NCI-H446 (cell line): Measurements from ENCODE around the gene TOR4A.
"Not testable (repeated sequence)": the region's sequence is repeated elsewhere in the genome, so short reads cannot be mapped to it uniquely, and the experiment has no call there.

Experiments
- DNase-seq, 2 experiments: peaks; one replicate each; lab custom pipeline; 2025; lab: John Stamatoyannopoulos, UW

The TOR4A gene

GRCh38 chr9:137252555-137253506 lies 24.7 kb upstream of the TOR4A start:
- DNase-seq = no peak

GRCh38 chr9:137253717-137254623 lies 23.6 kb upstream of the TOR4A start:
- DNase-seq = no peak

GRCh38 chr9:137254624-137255447 lies 22.7 kb upstream of the TOR4A start, which contains the start of gene NELFB:
NELFB (plus strand) TSS chr9:137255327.
- peak; percentile 29 to 80 for DNase-seq

GRCh38 chr9:137255448-137256114 lies 21.9 kb upstream of the TOR4A start:
- peak in 1 of 2 experiments; percentile 34 for DNase-seq

GRCh38 chr9:137256362-137256761 lies 21.2 kb upstream of the TOR4A start:
- DNase-seq = no peak

GRCh38 chr9:137256856-137257255 lies 20.7 kb upstream of the TOR4A start:
- no peak for DNase-seq

GRCh38 chr9:137262173-137262908 lies 15.2 kb upstream of the TOR4A start:
- not testable (repeated sequence) for DNase-seq

- DNase-seq = no peak
Observed at GRCh38 chr9:137262909-137263285, 14.6 kb upstream of the TOR4A start.

GRCh38 chr9:137263506-137263905 lies 14.0 kb upstream of the TOR4A start:
- no peak for DNase-seq

- no peak for DNase-seq
Observed at GRCh38 chr9:137264067-137264466, 13.5 kb upstream of the TOR4A start.

GRCh38 chr9:137265496-137266161 lies 11.9 kb upstream of the TOR4A start:
- no peak for DNase-seq

GRCh38 chr9:137266162-137266527 lies 11.4 kb upstream of the TOR4A start:
- no peak for DNase-seq

GRCh38 chr9:137266585-137267453 lies 10.7 kb upstream of the TOR4A start:
- no peak for DNase-seq

GRCh38 chr9:137267933-137268355 lies 9.6 kb upstream of the TOR4A start:
- DNase-seq = no peak

- DNase-seq = no peak
Observed at GRCh38 chr9:137268538-137269201, 8.9 kb upstream of the TOR4A start.

- DNase-seq = no peak
Observed at GRCh38 chr9:137269231-137269772, 8.2 kb upstream of the TOR4A start.

GRCh38 chr9:137270929-137271695 lies 6.4 kb upstream of the TOR4A start:
- no peak for DNase-seq
